WTC11 (cell line): ENCODE measurements around the gene CADM4. TPM values are rescaled to one million over a fixed set of nuclear protein-coding genes. Genes with fewer than 3 reads are reported as not detected.

Experiments
- ATAC-seq: fragments of 200-7000 bp; cut with Tn5 transposase; 2 replicates; pipeline ENCODE4 v1.10.0; 2021; ENCODE audit warnings: mild to moderate bottlenecking, moderate library complexity
- CTCF ChIA-PET: fragments of 300-600 bp; sonication (Branson Sonifier 250); formaldehyde crosslinking; loops from one replicate; lab custom pipeline; 2021; ENCODE audit warnings: antibody characterized with exemption; lab: Charles Lee
- POLR2A ChIA-PET: fragments of 350-600 bp; sonication (Branson Sonifier 250); formaldehyde crosslinking; loops from one replicate; lab custom pipeline; 2021; ENCODE audit warnings: antibody characterized with exemption; lab: Charles Lee
- DNase-seq: peaks from one replicate; pipeline ENCODE4 v3.0.0; 2021; ENCODE audit warnings: low spot score
- H3K27ac Mint-ChIP-seq: 2 replicates; pipeline ENCODE4 v1.8.0; 2021; ENCODE audit warnings: mixed read lengths
- H3K27me3 Mint-ChIP-seq: 2 replicates; pipeline ENCODE4 v1.8.0; 2021; ENCODE audit warnings: low read depth, mild to moderate bottlenecking, moderate library complexity, mixed read lengths
- H3K36me3 Mint-ChIP-seq: 2 replicates; pipeline ENCODE4 v1.8.0; 2021; ENCODE audit warnings: mixed read lengths
- H3K4me1 Mint-ChIP-seq: 2 replicates; pipeline ENCODE4 v1.8.0; 2022; ENCODE audit warnings: mixed read lengths
- H3K4me3 Mint-ChIP-seq: 2 replicates; pipeline ENCODE4 v1.8.0; 2021; ENCODE audit warnings: mild to moderate bottlenecking, moderate library complexity, mixed read lengths
- H3K9me3 Mint-ChIP-seq: 2 replicates; pipeline ENCODE4 v1.8.0; 2021; ENCODE audit warnings: mixed read lengths
- AFF4 ChIP-seq: sonication (generic); formaldehyde crosslinking; IDR thresholded peaks from 2 replicates; pipeline ENCODE4 v1.8.1; 2023; ENCODE audit warnings: mild to moderate bottlenecking, missing genetic modification reagents, borderline replicate concordance
- AR ChIP-seq: fragments of 250-450 bp; sonication (Bioruptor Pico); IDR thresholded peaks from 2 replicates; pipeline ENCODE4 v1.9.0; 2021; ENCODE audit warnings: mild to moderate bottlenecking
- CDX4 ChIP-seq: fragments of 250-450 bp; sonication (Bioruptor Pico); IDR thresholded peaks from 2 replicates; pipeline ENCODE4 v1.9.0; 2021; ENCODE audit warnings: moderate library complexity, mild to moderate bottlenecking, inconsistent platforms, borderline replicate concordance
- CTCF ChIP-seq: fragments of 200-600 bp; IDR thresholded peaks from 2 replicates; pipeline ENCODE4 v1.8.0; 2022; ENCODE audit warnings: antibody characterized with exemption
- E2F4 ChIP-seq: sonication (generic); formaldehyde crosslinking; IDR thresholded peaks from 2 replicates; pipeline ENCODE4 v1.8.1; 2022; ENCODE audit warnings: low read depth, mild to moderate bottlenecking, moderate library complexity, missing genetic modification reagents, borderline replicate concordance
- E2F5 ChIP-seq: sonication (generic); formaldehyde crosslinking; IDR thresholded peaks from 2 replicates; pipeline ENCODE4 v1.8.1; 2022; ENCODE audit warnings: mild to moderate bottlenecking, moderate library complexity, missing genetic modification reagents
- ETV6 ChIP-seq: sonication (generic); formaldehyde crosslinking; IDR thresholded peaks from 2 replicates; pipeline ENCODE4 v1.8.1; 2022; ENCODE audit warnings: mild to moderate bottlenecking, missing genetic modification reagents
- JUN ChIP-seq: sonication (generic); formaldehyde crosslinking; IDR thresholded peaks from 2 replicates; pipeline ENCODE4 v1.8.0; 2023; ENCODE audit warnings: mild to moderate bottlenecking, missing genetic modification reagents
- NR2C2 ChIP-seq: sonication (generic); formaldehyde crosslinking; IDR thresholded peaks from 2 replicates; pipeline ENCODE4 v1.8.0; 2022; ENCODE audit warnings: mild to moderate bottlenecking, missing genetic modification reagents
- OVOL2 ChIP-seq: fragments of 250-450 bp; sonication (Bioruptor Pico); IDR thresholded peaks from 2 replicates; pipeline ENCODE4 v1.9.0; 2021; ENCODE audit warnings: mild to moderate bottlenecking, borderline replicate concordance
- PRDM15 ChIP-seq: sonication (generic); formaldehyde crosslinking; IDR thresholded peaks from 2 replicates; pipeline ENCODE4 v1.8.0; 2022; ENCODE audit warnings: missing genetic modification reagents
- RELA ChIP-seq: sonication (generic); formaldehyde crosslinking; IDR thresholded peaks from 2 replicates; pipeline ENCODE4 v1.8.1; 2022; ENCODE audit warnings: missing genetic modification reagents, mild to moderate bottlenecking, borderline replicate concordance
- SMAD4 ChIP-seq: sonication (generic); formaldehyde crosslinking; IDR thresholded peaks from 2 replicates; pipeline ENCODE4 v1.8.0; 2022; ENCODE audit warnings: mild to moderate bottlenecking, missing genetic modification reagents
- TEAD4 ChIP-seq: sonication (generic); formaldehyde crosslinking; IDR thresholded peaks from 2 replicates; pipeline ENCODE4 v1.8.0; 2022; ENCODE audit warnings: mild to moderate bottlenecking, missing genetic modification reagents
- TP53 ChIP-seq: sonication (generic); formaldehyde crosslinking; IDR thresholded peaks from 2 replicates; pipeline ENCODE4 v1.8.1; 2023; ENCODE audit warnings: mild to moderate bottlenecking, missing genetic modification reagents
- ZNF121 ChIP-seq: sonication (generic); formaldehyde crosslinking; IDR thresholded peaks from 2 replicates; pipeline ENCODE4 v1.8.0; 2023; ENCODE audit warnings: missing genetic modification reagents
- ZNF423 ChIP-seq: fragments of 250-450 bp; sonication (Bioruptor Pico); IDR thresholded peaks from 2 replicates; pipeline ENCODE4 v2.1.2; 2022; ENCODE audit warnings: mild to moderate bottlenecking, moderate library complexity
- ZNF512 ChIP-seq: sonication (generic); formaldehyde crosslinking; IDR thresholded peaks from 2 replicates; pipeline ENCODE4 v1.8.1; 2022; ENCODE audit warnings: missing genetic modification reagents, borderline replicate concordance
- total RNA-seq: library from RNA; stranded (reverse); gene quantifications from 3 replicates; pipeline ENCODE4 v1.2.3, GENCODE V29; 2021

CADM4 gene
- total RNA-seq, 1 experiment from 2014 or later = 13.3 TPM

- TF ChIP-seq AFF4 (no peak), PRDM15 (CRISPR knock-in tag) (no peak), ZNF423 (CRISPR knock-in tag) (no peak)
Measured at GRCh38 chr19:43616954-43617353, 22.7 kb downstream of the CADM4 start (continued).

- ATAC-seq = no peak
- no peaks in the 10 kb centered on the region; the same call in 1 of the 2 replicates for H3K27me3 Mint-ChIP-seq
- POLR2A ChIA-PET = no interaction called here
- peaks cover 10% of the 10 kb centered on the region for H3K4me1 Mint-ChIP-seq
- no peak overlapping the region for H3K4me3 Mint-ChIP-seq
- H3K36me3 Mint-ChIP-seq = peaks cover 27% of the 10 kb centered on the region
- CTCF ChIA-PET = interaction anchor here (0.8 to 1.3 kb wide), 2 partner anchors 46 to 61 kb away, joined by 3 to 4 read pairs; no protein-coding TSS in a partner anchor
- no peak for DNase-seq
- H3K27ac Mint-ChIP-seq = no peak overlapping the region
- no peak for TF ChIP-seq CTCF
- no peak for TF ChIP-seq AR (CRISPR knock-in tag)
- no peak for TF ChIP-seq E2F4 (CRISPR knock-in tag)
- no peak for TF ChIP-seq TP53 (CRISPR knock-in tag)
- TF ChIP-seq TEAD4 (CRISPR knock-in tag) = no peak
- TF ChIP-seq ETV6 (CRISPR knock-in tag) = no peak
- no peak for TF ChIP-seq JUN
- no peak for TF ChIP-seq ZNF512 (CRISPR knock-in tag)
- no peak for TF ChIP-seq CDX4 (CRISPR knock-in tag)
- no peak for TF ChIP-seq E2F5 (CRISPR knock-in tag)
- no peak for TF ChIP-seq OVOL2
- TF ChIP-seq SMAD4 (CRISPR knock-in tag) = no peak
- no peak for TF ChIP-seq NR2C2 (CRISPR knock-in tag)
- no peak for TF ChIP-seq ZNF121 (CRISPR knock-in tag)
- TF ChIP-seq RELA (CRISPR knock-in tag) = no peak
- H3K9me3 Mint-ChIP-seq = peaks cover 24% of the 10 kb centered on the region
Measured at GRCh38 chr19:43616306-43616705, 23.3 kb downstream of the CADM4 start.
